DOHH2 (cell line): ENCODE measurements around the gene CCDC170.
A peak's percentile ranks its signal among the peaks of the same experiment; 100 is the strongest.

Source experiments
- H3F3A ChIP-seq: fragments of 200-600 bp; sonication (generic), shearing (Covaris generic); 2 replicates; pipeline ENCODE4 v1.6.0; 2016; ENCODE audit warnings: antibody characterized with exemption, mild to moderate bottlenecking; ENCODE audit not compliant: control insufficient read depth, insufficient read depth
- H3K27ac ChIP-seq: fragments of 200-600 bp; sonication (generic); 2 replicates; pipeline ENCODE4 v1.5.1; 2014; ENCODE audit warnings: low read depth, mild to moderate bottlenecking, low read length, moderate library complexity
- H3K27me3 ChIP-seq: fragments of 200-600 bp; sonication (generic); 2 replicates; pipeline ENCODE4 v1.6.1; 2014; ENCODE audit warnings: mild to moderate bottlenecking, low read length, mixed read lengths; ENCODE audit not compliant: control insufficient read depth
- H3K36me3 ChIP-seq: fragments of 200-600 bp; sonication (generic); 2 replicates; pipeline ENCODE4 v1.6.1; 2014; ENCODE audit warnings: mild to moderate bottlenecking, low read length, moderate library complexity, mixed read lengths; ENCODE audit not compliant: control insufficient read depth
- H3K4me1 ChIP-seq: fragments of 200-600 bp; sonication (generic); 2 replicates; pipeline ENCODE4 v1.6.1; 2014; ENCODE audit warnings: mild to moderate bottlenecking, low read length, mixed read lengths; ENCODE audit not compliant: control insufficient read depth
- H3K4me2 ChIP-seq: fragments of 200-600 bp; sonication (generic); 2 replicates; pipeline ENCODE4 v1.6.0; 2014; ENCODE audit warnings: mild to moderate bottlenecking, low read length, moderate library complexity
- H3K4me3 ChIP-seq: fragments of 200-600 bp; sonication (generic); 2 replicates; pipeline ENCODE4 v1.5.1; 2014; ENCODE audit warnings: mild to moderate bottlenecking, low read length, mixed read lengths
- H3K79me2 ChIP-seq: fragments of 200-600 bp; sonication (generic); 2 replicates; pipeline ENCODE4 v1.6.1; 2014; ENCODE audit warnings: mild to moderate bottlenecking, low read length, mixed read lengths; ENCODE audit not compliant: control insufficient read depth
- H3K9me2 ChIP-seq: fragments of 200-600 bp; sonication (generic); replicated peaks from 2 replicates; pipeline ENCODE4 v1.6.1; 2014; ENCODE audit warnings: mild to moderate bottlenecking, low read length, mixed read lengths; ENCODE audit not compliant: control insufficient read depth
- H3K9me3 ChIP-seq: fragments of 200-600 bp; sonication (generic); 2 replicates; pipeline ENCODE4 v1.6.1; 2014; ENCODE audit warnings: antibody characterized with exemption, low read length, mixed read lengths; ENCODE audit not compliant: control insufficient read depth, insufficient read depth
- H4K20me1 ChIP-seq: fragments of 200-600 bp; sonication (generic); 2 replicates; pipeline ENCODE4 v1.6.0; 2014; ENCODE audit warnings: low read depth, mild to moderate bottlenecking, antibody characterized with exemption, low read length, moderate library complexity; ENCODE audit not compliant: control insufficient read depth, insufficient read depth
- CTCF ChIP-seq: fragments of 200-600 bp; sonication (generic); IDR thresholded peaks from one replicate; pipeline ENCODE4 v1.5.1; 2014; ENCODE audit warnings: antibody characterized with exemption, mild to moderate bottlenecking, low read depth, low read length; ENCODE audit not compliant: poor library complexity, severe bottlenecking
- EZH2phosphoT487 ChIP-seq: fragments of 200-600 bp; sonication (generic); IDR thresholded peaks from 2 replicates; pipeline ENCODE4 v1.6.1; 2017; ENCODE audit warnings: borderline replicate concordance, mild to moderate bottlenecking, antibody characterized with exemption, low read length, moderate library complexity, mixed read lengths

CCDC170 gene

GRCh38 chr6:151475653-151476523 is 17.9 kb upstream of the CCDC170 start:
- H3K9me3 ChIP-seq: no peaks in the 10 kb centered on the region
- H3K27ac ChIP-seq: no peak overlapping the region
- no peaks in the 10 kb centered on the region for H3K79me2 ChIP-seq
- H3K4me3 ChIP-seq: no peak overlapping the region; the same call in 1 of the 2 replicates
- peaks cover 21% of the 10 kb centered on the region for H3K4me1 ChIP-seq
- 0 out of 2 replicates have a peak, but pooled peaks cover 2% of the 10 kb centered on the region for H3F3A ChIP-seq
- H4K20me1 ChIP-seq: no peaks in the 10 kb centered on the region
- H3K36me3 ChIP-seq: no peaks in the 10 kb centered on the region
- no peaks in the 10 kb centered on the region for H3K9me2 ChIP-seq
- peak; percentile 80 for TF ChIP-seq CTCF
- TF ChIP-seq EZH2phosphoT487: no peak
- peak overlapping the region; percentile 39 for H3K4me2 ChIP-seq
- H3K27me3 ChIP-seq: no peaks in the 10 kb centered on the region

- H3K4me1 ChIP-seq: peaks cover 39% of the 10 kb centered on the region
- no peak overlapping the region for H3K4me3 ChIP-seq
- H3K27ac ChIP-seq: no peak overlapping the region
- no peaks in the 10 kb centered on the region for H4K20me1 ChIP-seq
- H3K9me3 ChIP-seq: no peaks in the 10 kb centered on the region
- no peak overlapping the region for H3K4me2 ChIP-seq
- no peaks in the 10 kb centered on the region for H3K27me3 ChIP-seq
- peaks cover 5% of the 10 kb centered on the region for H3F3A ChIP-seq
- no peaks in the 10 kb centered on the region for H3K9me2 ChIP-seq
- TF ChIP-seq EZH2phosphoT487 (no peak), CTCF (no peak)
- H3K36me3 ChIP-seq: no peaks in the 10 kb centered on the region
- H3K79me2 ChIP-seq: no peaks in the 10 kb centered on the region
Observed at GRCh38 chr6:151477726-151478125, 16.1 kb upstream of the CCDC170 start.

- no peaks in the 10 kb centered on the region for H3K79me2 ChIP-seq
- peaks cover 5% of the 10 kb centered on the region for H3F3A ChIP-seq
- no peak overlapping the region for H3K4me2 ChIP-seq
- H3K4me1 ChIP-seq: peaks cover 36% of the 10 kb centered on the region
- H4K20me1 ChIP-seq: no peaks in the 10 kb centered on the region
- no peaks in the 10 kb centered on the region for H3K27me3 ChIP-seq
- no peaks in the 10 kb centered on the region for H3K9me3 ChIP-seq
- no peaks in the 10 kb centered on the region for H3K9me2 ChIP-seq
- no peak overlapping the region for H3K4me3 ChIP-seq
- no peak for TF ChIP-seq CTCF
- no peak for TF ChIP-seq EZH2phosphoT487
- no peak overlapping the region for H3K27ac ChIP-seq
- no peaks in the 10 kb centered on the region for H3K36me3 ChIP-seq
Observed at GRCh38 chr6:151478670-151479069, 15.1 kb upstream of the CCDC170 start.
